Retina (tissue), 1 donor: ENCODE data around the gene RADIL.
"Not testable (repeated sequence)": the region's sequence is repeated elsewhere in the genome, so short reads cannot be mapped to it uniquely, and the experiment has no call there.

ENCODE experiments used
- DNase-seq: peaks from one replicate; pipeline ENCODE4 v3.0.0-alpha.2; 2016

Gene RADIL

GRCh38 chr7:4805110-4805983 is 78.2 kb downstream of the RADIL start:
- no peak for DNase-seq

- DNase-seq = no peak
Observed at GRCh38 chr7:4803397-4804241, 79.9 kb downstream of the RADIL start.

- not testable (repeated sequence) for DNase-seq
Observed at GRCh38 chr7:4802577-4802976, 80.9 kb downstream of the RADIL start.

GRCh38 chr7:4801839-4802231 is 81.7 kb downstream of the RADIL start:
- no peak for DNase-seq

GRCh38 chr7:4800926-4801838 is 82.3 kb downstream of the RADIL start:
- DNase-seq = no peak

- no peak for DNase-seq
Observed at GRCh38 chr7:4800487-4800886, 83.0 kb downstream of the RADIL start.

- no peak for DNase-seq
Observed at GRCh38 chr7:4799508-4800268, 83.8 kb downstream of the RADIL start.

GRCh38 chr7:4798706-4799235 is 84.7 kb downstream of the RADIL start:
- DNase-seq = no peak

GRCh38 chr7:4797858-4798705 is 85.4 kb downstream of the RADIL start:
- peak; percentile 88 for DNase-seq

- DNase-seq = no peak
Observed at GRCh38 chr7:4796453-4796852, 87.1 kb downstream of the RADIL start.

GRCh38 chr7:4794591-4795350 is 88.7 kb downstream of the RADIL start:
- no peak for DNase-seq

- DNase-seq = not testable (repeated sequence)
Observed at GRCh38 chr7:4794171-4794570, 89.3 kb downstream of the RADIL start.

- not testable (repeated sequence) for DNase-seq
Observed at GRCh38 chr7:4793385-4793993, 90.0 kb downstream of the RADIL start.

- no peak for DNase-seq
Observed at GRCh38 chr7:4792537-4793126, 90.9 kb downstream of the RADIL start.

- peak; percentile 91 for DNase-seq
Observed at GRCh38 chr7:4791738-4792536, 91.6 kb downstream of the RADIL start.

- no peak for DNase-seq
Observed at GRCh38 chr7:4791101-4791737, 92.3 kb downstream of the RADIL start.

GRCh38 chr7:4790516-4790991 is 93.0 kb downstream of the RADIL start:
- no peak for DNase-seq

- no peak for DNase-seq
Observed at GRCh38 chr7:4790078-4790465, 93.4 kb downstream of the RADIL start.
